MCF 10A (cell line): Measurements from ENCODE around the gene FLYWCH1. TPM values are rescaled to one million over a fixed set of nuclear protein-coding genes. Genes with fewer than 3 reads are reported as not detected.
A peak's percentile ranks its signal among the peaks of the same experiment; 100 is the strongest.

Experiments used
- BruUV-seq: library from RNA; stranded (reverse); fragments of 400-500 nt; replicated peaks from 2 replicates; lab custom pipeline; 2021; lab: Mats Ljungman, UMichigan
- CTCF ChIA-PET: fragments of 300-600 bp; sonication (Branson Sonifier 250); formaldehyde crosslinking; extraction: SDS; loops from one replicate; lab custom pipeline; 2021; ENCODE audit warnings: antibody characterized with exemption, inconsistent platforms; lab: Yijun Ruan, JAX
- POLR2A ChIA-PET: fragments of 300-600, 350-650 bp; sonication (Branson Sonifier 250); formaldehyde crosslinking; extraction: SDS; loops from one replicate; lab custom pipeline; 2020; ENCODE audit warnings: antibody characterized with exemption, inconsistent platforms; lab: Yijun Ruan, JAX
- DNase-seq: peaks from one replicate; pipeline ENCODE4 v3.0.0-alpha.2; 2018; ENCODE audit not compliant: unreplicated experiment
- H3K27ac Mint-ChIP-seq: one replicate; pipeline ENCODE4 v1.8.0; 2022; ENCODE audit warnings: mild to moderate bottlenecking, low read depth, mixed read lengths; ENCODE audit not compliant: unreplicated experiment
- H3K27me3 Mint-ChIP-seq: one replicate; pipeline ENCODE4 v1.8.0; 2022; ENCODE audit warnings: mixed read lengths; ENCODE audit not compliant: insufficient read depth, unreplicated experiment
- H3K36me3 Mint-ChIP-seq: one replicate; pipeline ENCODE4 v1.8.0; 2022; ENCODE audit warnings: mild to moderate bottlenecking, moderate library complexity, mixed read lengths; ENCODE audit not compliant: insufficient read depth, unreplicated experiment
- H3K4me1 Mint-ChIP-seq: one replicate; pipeline ENCODE4 v1.8.0; 2022; ENCODE audit warnings: mixed read lengths; ENCODE audit not compliant: insufficient read depth, unreplicated experiment
- H3K4me3 Mint-ChIP-seq: one replicate; pipeline ENCODE4 v1.8.0; 2022; ENCODE audit warnings: mild to moderate bottlenecking, moderate library complexity, mixed read lengths; ENCODE audit not compliant: unreplicated experiment
- H3K9me3 Mint-ChIP-seq: one replicate; pipeline ENCODE4 v1.8.0; 2022; ENCODE audit warnings: mixed read lengths; ENCODE audit not compliant: unreplicated experiment
- CTCF ChIP-seq: fragments of 200-600 bp; IDR thresholded peaks from one replicate; pipeline ENCODE4 v1.8.0; 2022; ENCODE audit warnings: antibody characterized with exemption, mild to moderate bottlenecking; ENCODE audit not compliant: unreplicated experiment
- intact Hi-C: fragments of 100-400 bp; cut with micrococcal nuclease; formaldehyde crosslinking; loops from 2 replicates; pipeline ENCODE4 v1.14.1; 2022
- total RNA-seq: library from RNA; stranded (reverse); gene quantifications from 2 replicates; pipeline ENCODE4 v1.2.3, GENCODE V29; 2022

The FLYWCH1 gene
- total RNA-seq, 1 experiment from 2014 or later, result 76.3 TPM

- H3K27me3 Mint-ChIP-seq, result no peaks in the 10 kb centered on the region
- intact Hi-C loops, result no loop called here
- H3K4me1 Mint-ChIP-seq, result peaks cover 3% of the 10 kb centered on the region
- BruUV-seq, result no TSS peak
- DNase-seq, result no peak
- POLR2A ChIA-PET, result no interaction called here
- no peak for TF ChIP-seq CTCF
- H3K9me3 Mint-ChIP-seq, result no peaks in the 10 kb centered on the region
- CTCF ChIA-PET, result interaction anchor here (0.6 to 0.9 kb wide), 2 partner anchors 15 to 101 kb away, joined by 3 read pairs; no protein-coding TSS in a partner anchor
- no peak overlapping the region for H3K27ac Mint-ChIP-seq
- no peak overlapping the region for H3K4me3 Mint-ChIP-seq
- peaks cover 5% of the 10 kb centered on the region for H3K36me3 Mint-ChIP-seq
Observed at GRCh38 chr16:2976673-2977072, 64.9 kb downstream of the FLYWCH1 start.

GRCh38 chr16:2977440-2977839, 65.7 kb downstream of the FLYWCH1 start:
- H3K27ac Mint-ChIP-seq, result no peak overlapping the region
- ChIA-PET POLR2A (interaction anchor here (1.7 kb wide), 1 partner anchor 225 kb away, joined by 3 read pairs; the partner anchor contains the start of gene SRRM2), CTCF (interaction anchor here (0.9 kb wide), 1 partner anchor 15 kb away, joined by 3 read pairs; no protein-coding TSS in a partner anchor)

DNA sequence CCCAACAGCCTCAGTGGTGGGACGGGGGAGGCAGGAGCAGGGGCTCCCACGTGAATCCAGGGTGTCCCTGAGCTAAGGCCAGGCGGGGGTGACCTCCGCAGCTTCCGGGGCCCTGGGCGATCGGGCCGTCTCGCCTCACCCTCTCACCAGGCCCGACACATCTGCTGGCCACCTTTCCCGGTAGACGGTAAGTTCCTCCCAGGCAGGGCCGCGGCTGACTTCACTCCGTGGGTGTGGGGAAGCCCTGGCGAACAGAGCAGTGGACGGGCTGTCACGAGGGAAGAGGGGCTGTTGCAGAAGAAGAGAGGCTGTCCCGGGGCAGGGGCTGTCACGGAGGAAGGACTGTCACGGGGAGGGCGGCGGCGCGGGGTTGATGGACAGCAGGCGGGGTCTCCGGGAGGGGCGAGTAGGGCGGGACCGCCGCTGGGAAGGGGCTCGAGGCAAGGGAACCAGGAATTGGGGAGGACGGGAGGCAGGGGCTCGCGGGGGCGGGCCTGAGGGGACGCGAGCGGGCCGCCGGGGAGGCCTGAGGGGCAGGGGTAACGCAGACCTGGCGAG, 68.0 kb downstream of the FLYWCH1 start:
- no peaks in the 10 kb centered on the region for H3K27me3 Mint-ChIP-seq
- intact Hi-C loops, result loop anchor here (1.0 to 5.0 kb wide), 2 partner anchors 10 to 52 kb away; partner anchors contain the start of gene PAQR4

More at GRCh38 chr16:2977440-2977839, 65.7 kb downstream of the FLYWCH1 start:
- H3K4me1 Mint-ChIP-seq, result peaks cover 6% of the 10 kb centered on the region
- TF ChIP-seq CTCF, result no peak
- H3K9me3 Mint-ChIP-seq, result no peaks in the 10 kb centered on the region
- no TSS peak for BruUV-seq
- intact Hi-C loops, result no loop called here
- no peak overlapping the region for H3K4me3 Mint-ChIP-seq
- DNase-seq, result no peak
- H3K27me3 Mint-ChIP-seq, result no peaks in the 10 kb centered on the region
- peaks cover 5% of the 10 kb centered on the region for H3K36me3 Mint-ChIP-seq

More for the DNA sequence above, 68.0 kb downstream of the FLYWCH1 start:
- peaks cover 5% of the 10 kb centered on the region for H3K36me3 Mint-ChIP-seq
- TF ChIP-seq CTCF, result no peak
- CTCF ChIA-PET, result interaction anchor here (1.0 kb wide), 1 partner anchor 59 kb away, joined by 3 read pairs; no protein-coding TSS in a partner anchor
- no peak overlapping the region for H3K27ac Mint-ChIP-seq
- POLR2A ChIA-PET, result interaction anchor here (0.6 to 2.5 kb wide), 7 partner anchors 8 to 79 kb away, joined by 3 to 19 read pairs (median 5); partner anchors contain the start of genes KREMEN2, PAQR4 and TNFRSF12A
- no peaks in the 10 kb centered on the region for H3K9me3 Mint-ChIP-seq
- peak overlapping the region; percentile 73 for H3K4me3 Mint-ChIP-seq
- peaks cover 6% of the 10 kb centered on the region for H3K4me1 Mint-ChIP-seq
- TSS peak; percentile 49 for BruUV-seq
- DNase-seq, result no peak
